NB4 (cell line): ENCODE measurements around the gene KRI1.

Source experiments
- DNase-seq: peaks from one replicate; pipeline ENCODE4 v3.0.0; 2010; ENCODE audit warnings: low read depth
- H3K4me3 ChIP-seq: one replicate; pipeline ENCODE4 v1.5.1; 2011; ENCODE audit warnings: mild to moderate bottlenecking, low read depth, low read length, moderate library complexity
- MYC ChIP-seq: IDR thresholded peaks from 2 replicates; pipeline ENCODE4 v1.6.1; 2011; ENCODE audit warnings: low read depth, low read length
- POLR2A ChIP-seq: IDR thresholded peaks from 2 replicates; pipeline ENCODE4 v1.6.1; 2011; ENCODE audit warnings: mild to moderate bottlenecking; ENCODE audit not compliant: insufficient read length; ENCODE audit errors: extremely low read depth
- TF ChIP-seq, protein P1 (sequence below): IDR thresholded peaks from 2 replicates; pipeline ENCODE4 v1.6.1; 2011; ENCODE audit warnings: low read depth, low read length
- TF ChIP-seq, protein P2 (sequence below): IDR thresholded peaks from one replicate; pipeline ENCODE4 v1.5.1; 2012; ENCODE audit warnings: low read depth, low read length

KRI1 gene

DNA sequence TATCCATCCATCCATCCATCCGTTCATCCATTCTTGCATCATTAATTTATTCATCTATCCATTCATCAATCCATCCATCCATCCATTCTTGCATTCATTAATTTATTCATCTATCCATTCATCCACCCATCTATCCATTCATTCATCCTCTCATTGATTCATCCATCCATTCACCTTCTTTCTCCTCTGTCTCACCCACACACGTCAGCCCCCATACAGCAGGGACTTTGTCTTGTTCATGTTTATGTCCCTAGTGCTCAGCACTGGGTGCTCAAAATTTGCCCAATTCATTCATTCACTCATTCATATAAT, 22.0 kb upstream of the KRI1 start:
- no peak for DNase-seq
- H3K4me3 ChIP-seq = no peak overlapping the region
- no peak for TF ChIP-seq MYC
- no peak for TF ChIP-seq POLR2A

DNA sequence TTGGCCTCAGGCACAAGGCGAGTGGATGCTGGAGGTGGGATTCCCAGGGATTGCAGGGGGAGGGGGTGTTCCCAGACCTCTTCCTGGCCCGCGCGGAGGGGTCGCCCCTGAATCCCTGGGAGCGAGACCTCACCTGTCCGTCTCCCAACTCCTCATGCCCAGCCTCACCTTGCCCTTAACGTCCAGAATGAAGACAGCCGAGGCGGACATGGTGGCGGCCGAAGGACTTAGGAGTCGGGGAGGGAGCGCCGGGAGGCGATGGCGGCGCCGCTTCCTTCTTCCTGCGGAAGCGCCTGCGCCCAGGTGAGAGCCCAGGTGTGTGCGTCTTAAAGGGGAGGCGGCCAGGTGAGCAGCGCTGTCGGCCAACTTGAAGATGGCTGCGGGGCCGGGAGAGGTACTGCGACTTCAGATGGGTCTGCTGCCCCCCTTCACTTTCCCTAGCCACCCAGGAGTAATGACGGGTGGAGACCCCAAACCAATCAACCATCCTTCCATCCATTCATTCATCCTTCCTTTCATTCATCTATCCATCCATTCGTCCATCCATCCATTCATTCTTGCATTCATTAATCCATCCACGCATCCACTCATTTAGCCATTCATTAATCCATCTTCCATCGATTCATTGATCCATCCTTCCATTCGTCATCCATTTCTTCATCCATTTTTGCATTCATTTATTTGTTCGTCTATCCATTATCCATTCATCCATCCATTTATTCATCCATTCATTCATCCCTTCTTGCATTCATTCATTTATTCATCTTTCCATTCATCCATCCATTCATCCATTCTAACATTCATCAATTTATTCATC, 21.4 kb upstream of the KRI1 start, which contains the start of gene AP1M2:
Gene AP1M2, minus strand, starts transcription at position 291 of the 817 bp plus-strand sequence. Its CDS starts 81 bp downstream, at position 210.
- no peak within 1 kb of the TSS for H3K4me3 ChIP-seq
- DNase-seq = no peak
- TF ChIP-seq, protein P1, sequence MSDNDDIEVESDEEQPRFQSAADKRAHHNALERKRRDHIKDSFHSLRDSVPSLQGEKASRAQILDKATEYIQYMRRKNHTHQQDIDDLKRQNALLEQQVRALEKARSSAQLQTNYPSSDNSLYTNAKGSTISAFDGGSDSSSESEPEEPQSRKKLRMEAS = no peak
- TF ChIP-seq, protein P2, sequence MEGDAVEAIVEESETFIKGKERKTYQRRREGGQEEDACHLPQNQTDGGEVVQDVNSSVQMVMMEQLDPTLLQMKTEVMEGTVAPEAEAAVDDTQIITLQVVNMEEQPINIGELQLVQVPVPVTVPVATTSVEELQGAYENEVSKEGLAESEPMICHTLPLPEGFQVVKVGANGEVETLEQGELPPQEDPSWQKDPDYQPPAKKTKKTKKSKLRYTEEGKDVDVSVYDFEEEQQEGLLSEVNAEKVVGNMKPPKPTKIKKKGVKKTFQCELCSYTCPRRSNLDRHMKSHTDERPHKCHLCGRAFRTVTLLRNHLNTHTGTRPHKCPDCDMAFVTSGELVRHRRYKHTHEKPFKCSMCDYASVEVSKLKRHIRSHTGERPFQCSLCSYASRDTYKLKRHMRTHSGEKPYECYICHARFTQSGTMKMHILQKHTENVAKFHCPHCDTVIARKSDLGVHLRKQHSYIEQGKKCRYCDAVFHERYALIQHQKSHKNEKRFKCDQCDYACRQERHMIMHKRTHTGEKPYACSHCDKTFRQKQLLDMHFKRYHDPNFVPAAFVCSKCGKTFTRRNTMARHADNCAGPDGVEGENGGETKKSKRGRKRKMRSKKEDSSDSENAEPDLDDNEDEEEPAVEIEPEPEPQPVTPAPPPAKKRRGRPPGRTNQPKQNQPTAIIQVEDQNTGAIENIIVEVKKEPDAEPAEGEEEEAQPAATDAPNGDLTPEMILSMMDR = no peak
- TF ChIP-seq POLR2A = no peak
- no peak for TF ChIP-seq MYC

DNA sequence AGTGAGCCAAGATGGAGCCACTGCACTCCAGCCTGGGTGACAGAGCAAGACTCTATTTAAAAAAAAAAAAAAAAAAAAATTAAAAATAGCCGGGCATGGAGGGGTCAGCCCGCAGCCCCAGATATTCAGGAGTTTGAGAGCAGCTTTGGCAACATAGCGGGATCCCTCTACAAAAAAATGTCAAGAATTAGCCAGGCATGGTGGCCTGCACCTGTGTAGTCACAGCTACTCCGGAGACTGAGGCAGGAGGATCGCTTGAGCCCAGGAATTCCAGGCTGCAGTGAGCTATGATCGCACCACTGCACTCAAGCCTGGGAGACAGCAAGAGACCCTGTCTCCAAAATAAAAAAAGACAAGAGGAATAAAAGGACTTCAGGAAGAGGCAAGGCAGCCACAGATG, 20.6 kb upstream of the KRI1 start:
- TF ChIP-seq, protein P2 = no peak
- no peak for TF ChIP-seq POLR2A
- TF ChIP-seq, protein P1 = no peak
- no peak for TF ChIP-seq MYC
- DNase-seq = no peak
- no peak overlapping the region for H3K4me3 ChIP-seq

DNA sequence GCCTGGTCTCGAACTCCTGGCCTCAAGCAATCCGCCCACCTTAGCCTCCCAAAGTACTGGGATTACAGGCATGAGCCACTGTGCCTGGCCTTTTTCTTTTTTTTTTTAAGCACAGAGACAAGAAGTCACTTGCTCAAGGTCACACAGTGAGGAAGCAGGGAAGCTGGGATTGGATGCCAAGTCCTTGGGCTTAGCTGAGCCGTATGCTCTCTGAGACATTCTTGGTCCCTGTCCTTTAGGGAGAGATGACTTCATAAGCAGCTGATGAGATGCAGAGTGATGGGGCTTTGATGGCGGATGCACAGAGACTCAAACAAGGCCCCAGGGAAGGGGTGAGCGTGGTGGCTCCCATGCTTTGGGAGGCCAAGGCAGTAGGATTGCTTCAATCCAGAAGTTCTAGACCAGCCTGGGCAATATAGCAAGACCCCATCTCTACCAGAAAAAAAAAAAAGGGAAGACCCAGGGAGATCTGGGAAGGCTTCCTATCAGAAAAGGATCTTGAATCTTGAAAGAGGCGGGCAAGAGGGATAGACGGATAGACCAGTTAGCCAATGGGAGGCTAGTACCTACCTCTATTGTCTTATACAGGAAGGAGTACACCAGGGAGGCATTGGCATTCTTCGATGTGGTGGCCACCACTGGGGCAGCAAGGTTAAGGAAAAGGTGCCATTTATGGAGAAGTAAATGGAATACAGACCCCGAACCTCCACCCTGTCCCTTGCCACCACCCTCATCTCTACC, 17.4 kb upstream of the KRI1 start:
- TF ChIP-seq, protein P1 = no peak
- no peak for TF ChIP-seq MYC
- peak; percentile 47 for DNase-seq

DNA sequence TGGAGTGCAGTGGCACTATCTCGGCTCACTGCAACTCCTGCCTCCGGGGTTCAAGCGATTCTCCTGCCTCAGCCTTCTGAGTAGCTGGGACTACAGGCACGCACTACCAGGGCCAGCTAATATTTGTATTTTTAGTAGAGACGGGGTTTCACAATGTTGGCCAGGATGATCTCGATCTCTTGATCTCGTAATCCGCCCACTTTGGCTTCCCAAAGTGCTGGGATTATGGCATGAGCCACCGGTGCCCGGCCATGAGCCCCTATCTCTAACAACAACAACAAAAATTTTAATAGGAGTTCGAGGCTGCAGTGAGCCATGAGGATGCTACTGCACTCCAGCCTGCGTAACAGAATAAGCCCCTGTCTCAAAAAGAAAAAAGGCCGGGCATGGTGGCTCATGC, 16.3 kb upstream of the KRI1 start:
- DNase-seq = no peak
- H3K4me3 ChIP-seq = no peak overlapping the region
- TF ChIP-seq MYC (no peak), POLR2A (no peak)
- TF ChIP-seq, protein P2 = no peak
- TF ChIP-seq, protein P1 = no peak

More for the DNA sequence above, 17.4 kb upstream of the KRI1 start:
- H3K4me3 ChIP-seq = no peak overlapping the region

DNA sequence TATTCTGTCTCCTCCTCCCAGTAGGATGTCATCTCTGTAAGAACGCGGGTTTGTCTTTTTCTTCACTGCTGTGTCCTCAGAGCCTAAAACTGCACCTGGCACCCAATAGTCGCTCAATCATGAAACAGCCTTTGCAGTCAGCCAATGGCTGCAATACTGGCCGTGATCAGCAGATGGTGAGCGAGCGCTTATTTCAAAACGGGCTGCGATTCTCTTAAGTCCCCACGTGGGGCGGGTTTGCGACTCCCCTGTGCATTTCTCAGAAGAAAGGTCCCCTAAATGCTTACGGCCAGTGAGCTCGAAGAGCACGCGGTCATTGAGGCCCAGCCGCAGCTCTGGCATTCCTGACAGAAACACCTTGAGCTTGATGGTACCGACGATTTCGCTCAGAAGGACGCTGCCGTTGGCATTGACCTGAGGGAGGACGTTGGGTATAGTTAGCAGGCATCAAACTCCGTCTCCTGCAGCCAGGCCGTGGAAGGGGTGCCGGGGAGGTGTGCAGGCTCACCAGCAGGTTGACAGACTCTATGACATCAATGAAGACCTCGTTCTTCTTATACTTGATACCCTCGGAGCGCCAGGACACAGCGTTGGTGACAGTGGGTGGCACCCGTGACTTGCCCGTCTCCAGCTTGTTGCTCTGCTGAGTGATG, 15.3 kb upstream of the KRI1 start:
- TF ChIP-seq POLR2A = no peak
- peak; percentile 99 for TF ChIP-seq MYC
- TF ChIP-seq, protein P2 = peak; percentile 100
- TF ChIP-seq, protein P1 = peak; percentile 99
- DNase-seq = peak; percentile 99
- no peak overlapping the region for H3K4me3 ChIP-seq
